KBM-7 (cell line): Measurements from ENCODE around the gene STK32A.

Experiments
- DNase-seq: peaks from one replicate; pipeline ENCODE4 v3.0.0-alpha.2; 2015
- in situ Hi-C: fragments of 300-500 bp; cut with MboI; formaldehyde crosslinking; loops from 2 replicates; pipeline ENCODE4 v1.14.3; 2020; ENCODE audit warnings: low sequenced_read_pairs, low pct_unique_long_range_greater_than_20kb, mixed read lengths

Gene STK32A

DNA sequence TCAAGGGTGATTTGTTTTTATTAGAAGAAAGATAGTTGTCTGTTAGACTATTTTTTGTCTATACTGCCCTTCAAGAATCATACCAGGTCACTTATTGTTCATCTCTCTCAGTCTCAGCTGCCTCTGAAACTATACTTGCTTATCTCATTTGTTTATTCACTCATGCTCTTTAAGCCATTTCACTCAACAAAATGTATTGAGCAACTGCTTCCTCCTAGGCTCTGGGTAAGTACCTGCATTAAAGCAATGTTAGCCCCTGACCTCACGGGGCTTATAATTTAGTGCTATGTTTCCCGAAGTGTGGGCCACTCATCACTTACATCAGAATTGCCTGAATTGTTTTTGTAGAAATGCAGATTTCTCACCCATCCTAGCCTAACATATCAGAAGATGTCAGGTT lies 174.2 kb downstream of the STK32A start:
- in situ Hi-C loops: no loop called here
- DNase-seq: no peak

DNA sequence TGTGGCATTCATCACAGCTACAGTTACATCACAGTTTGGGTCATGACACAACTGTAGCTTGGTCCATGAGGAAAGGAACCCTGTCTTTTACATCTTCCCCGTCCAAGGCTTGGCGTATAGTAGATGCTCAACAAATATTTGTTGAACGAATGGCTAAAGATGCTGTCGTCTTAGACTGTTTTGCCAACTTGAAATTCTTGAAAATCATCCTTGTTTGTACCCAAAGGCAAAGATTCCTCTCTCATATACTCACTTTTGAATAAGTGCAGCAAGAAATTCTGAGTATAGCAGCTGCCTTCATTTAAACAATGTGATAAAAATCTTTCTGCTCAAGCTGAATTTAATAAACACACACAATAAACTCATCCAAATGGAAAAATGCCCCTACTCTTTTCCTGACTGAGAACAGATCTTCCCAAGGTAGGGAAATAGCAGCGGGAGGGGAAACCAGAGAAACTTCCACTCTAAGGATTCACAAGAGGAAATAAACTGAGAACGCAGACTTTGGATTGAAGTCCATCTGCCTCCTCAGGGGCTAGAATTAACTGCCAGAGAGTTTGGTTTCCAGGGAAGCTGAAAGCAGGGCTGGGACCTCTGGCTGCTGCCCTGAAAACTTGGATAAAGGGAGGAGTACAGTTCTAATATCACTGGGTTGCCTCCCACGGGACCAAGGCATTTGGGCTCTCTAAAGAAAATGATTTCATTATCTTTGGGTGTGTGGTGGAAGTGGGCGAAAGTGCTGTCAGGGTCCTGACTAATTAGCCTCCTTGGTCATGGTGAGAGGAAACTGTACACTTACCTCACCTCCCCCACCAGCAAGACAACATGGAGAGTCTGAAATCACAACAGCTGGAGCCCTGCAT lies 175.9 kb downstream of the STK32A start:
- in situ Hi-C loops: no loop called here
- no peak for DNase-seq

DNA sequence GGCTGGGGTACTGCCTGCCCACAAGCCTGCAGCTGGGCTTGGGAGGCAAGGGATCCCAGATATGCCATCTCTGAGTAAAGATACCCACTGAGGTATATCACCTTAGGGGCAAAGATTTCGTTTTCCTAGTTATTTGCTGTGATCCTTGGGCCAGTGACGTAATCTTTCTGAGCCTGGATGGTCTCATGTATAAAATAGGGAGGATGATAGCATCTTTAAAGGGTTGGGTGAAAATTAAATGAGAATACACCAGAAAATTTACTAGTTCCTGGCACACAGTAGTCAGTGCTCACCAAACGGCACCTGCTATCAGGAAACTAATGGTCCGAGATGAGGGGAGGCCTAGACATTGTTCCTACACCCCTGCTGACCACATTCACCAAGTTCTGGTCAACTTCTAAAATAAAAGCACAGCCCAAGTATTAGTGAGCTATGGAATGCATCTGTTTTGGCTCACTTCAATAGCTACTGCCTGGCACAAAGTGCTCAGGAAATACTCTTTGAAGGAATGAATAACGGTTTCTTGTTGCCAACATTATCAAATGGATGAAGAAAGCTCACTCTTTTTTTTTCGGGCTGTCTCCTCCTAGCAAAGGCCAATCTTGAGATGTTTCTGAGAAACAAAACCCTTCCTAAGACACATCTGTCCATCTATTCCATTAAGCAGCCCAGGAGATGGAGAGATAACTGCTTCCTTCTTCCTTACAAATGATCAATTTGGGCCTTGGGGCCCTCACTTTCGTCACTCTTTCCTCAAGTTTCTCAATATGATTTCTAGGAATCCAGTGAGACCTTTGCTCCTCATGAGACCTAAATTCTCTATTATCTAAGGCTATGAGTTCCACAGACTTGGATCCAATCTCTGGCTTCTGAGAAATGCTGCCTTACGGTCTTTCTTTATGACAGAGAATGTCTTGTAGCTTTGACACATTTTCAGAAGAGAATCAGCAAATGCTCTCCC lies 176.8 kb downstream of the STK32A start:
- in situ Hi-C loops: no loop called here

DNA sequence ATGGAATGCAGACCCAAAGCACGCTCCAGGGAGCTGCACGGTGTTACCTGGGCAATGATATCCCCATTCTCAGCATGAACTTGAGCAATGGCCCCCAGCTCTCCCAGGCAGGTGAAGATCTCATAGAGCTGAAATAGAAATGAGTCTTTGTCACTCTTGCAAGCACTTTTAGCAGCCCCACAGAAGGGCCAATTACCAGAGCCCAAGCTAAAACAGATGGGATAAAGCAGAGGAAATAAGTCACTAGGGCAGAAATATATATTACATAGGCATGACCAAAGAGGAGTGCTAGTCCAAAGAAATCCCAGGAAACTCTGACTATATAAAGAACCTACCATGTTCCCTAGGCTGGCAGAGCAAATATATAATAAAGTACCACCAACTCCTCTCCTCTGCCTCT lies 177.7 kb downstream of the STK32A start:
- no peak for DNase-seq
- in situ Hi-C loops: no loop called here

More for the DNA sequence above, 176.8 kb downstream of the STK32A start:
- DNase-seq: no peak

DNA sequence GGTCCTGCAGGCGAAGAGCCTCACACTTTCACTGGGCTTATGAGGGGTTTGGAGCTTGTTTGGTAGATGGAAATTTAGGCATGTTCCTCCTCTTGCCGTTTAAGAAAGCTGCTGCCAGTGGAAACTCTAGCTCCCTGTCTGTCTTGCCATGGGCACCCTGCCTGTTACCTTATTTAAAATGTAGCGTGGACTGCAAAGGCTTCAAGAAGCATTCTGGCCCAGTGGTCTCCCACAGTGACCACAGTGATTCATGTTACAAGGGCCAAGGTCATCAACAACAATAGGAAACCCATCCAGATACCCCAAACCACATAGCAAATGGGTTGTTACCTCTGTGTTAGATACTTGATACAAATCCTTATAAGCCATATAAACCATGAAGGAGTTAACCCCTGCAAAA lies 178.4 kb downstream of the STK32A start:
- in situ Hi-C loops: no loop called here
- no peak for DNase-seq

DNA sequence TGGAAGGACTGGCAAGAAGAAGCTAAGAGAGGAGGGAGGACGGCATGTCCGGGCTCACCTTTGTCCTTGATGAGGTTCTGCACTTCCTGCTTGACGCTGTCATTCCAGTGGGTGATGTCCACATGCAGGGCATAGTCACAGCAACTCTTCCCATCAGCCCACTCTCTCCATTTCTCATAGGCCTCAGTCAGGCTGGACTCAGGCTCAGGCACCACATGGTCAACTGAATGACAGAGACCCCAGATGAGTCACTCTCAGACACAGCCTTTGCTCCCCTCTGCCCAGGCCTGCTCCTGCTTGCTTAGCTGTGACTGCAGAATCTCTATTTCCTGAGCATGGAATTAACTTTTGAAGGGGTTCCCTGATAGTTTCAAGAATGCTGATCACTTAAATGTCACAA lies 180.8 kb downstream of the STK32A start:
- in situ Hi-C loops: no loop called here
- DNase-seq: no peak

DNA sequence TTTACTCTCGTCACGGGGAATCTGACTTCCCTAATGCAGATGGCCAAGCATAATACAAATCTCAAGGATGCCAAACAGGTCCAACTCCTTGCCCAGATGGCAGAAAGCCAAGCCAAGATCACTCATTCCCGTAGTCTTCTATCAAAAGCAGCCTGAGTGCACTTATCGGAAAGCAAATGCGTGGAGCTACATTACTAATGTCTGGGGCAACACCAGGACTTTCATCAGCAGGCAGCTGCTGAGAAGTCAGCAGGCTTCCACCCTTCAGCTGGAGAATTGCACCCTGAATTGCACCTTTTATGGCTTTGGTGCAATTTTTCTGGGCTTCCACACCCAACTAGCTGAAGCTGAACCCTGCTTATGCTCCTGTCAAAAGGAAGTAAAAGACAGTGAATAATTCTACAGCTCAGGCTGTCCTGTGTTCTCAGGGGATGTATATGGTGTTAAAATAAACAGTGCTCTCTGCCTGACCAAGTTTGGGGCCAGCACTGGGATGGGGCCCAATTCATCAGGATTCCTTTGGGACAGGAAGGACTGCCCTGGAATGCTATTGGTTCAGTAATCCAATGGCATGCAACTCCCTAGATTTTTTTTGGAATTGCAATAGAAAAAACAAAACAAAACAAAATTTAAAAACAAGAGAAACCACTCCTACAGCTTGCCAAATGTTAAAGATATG lies 182.4 kb downstream of the STK32A start:
- in situ Hi-C loops: no loop called here
- DNase-seq: no peak

DNA sequence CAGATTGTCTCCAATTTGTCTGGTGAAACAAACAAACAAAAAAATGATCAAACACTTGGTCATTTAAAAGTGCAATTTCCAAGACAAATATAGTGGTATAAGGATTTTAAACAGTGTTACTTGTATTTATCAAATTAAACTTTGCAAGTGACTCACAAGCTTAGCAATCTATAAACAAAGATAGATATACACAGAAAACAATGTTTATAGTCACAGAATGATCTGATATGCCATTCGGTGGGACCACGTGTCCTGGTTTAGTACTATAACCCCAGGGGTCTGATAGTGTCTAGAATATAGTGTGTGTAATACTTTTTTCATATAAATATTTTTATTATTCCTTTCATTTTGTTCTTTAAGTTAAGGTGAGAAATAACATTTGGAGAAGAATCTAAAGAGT lies 183.8 kb downstream of the STK32A start:
- DNase-seq: no peak
- in situ Hi-C loops: no loop called here

DNA sequence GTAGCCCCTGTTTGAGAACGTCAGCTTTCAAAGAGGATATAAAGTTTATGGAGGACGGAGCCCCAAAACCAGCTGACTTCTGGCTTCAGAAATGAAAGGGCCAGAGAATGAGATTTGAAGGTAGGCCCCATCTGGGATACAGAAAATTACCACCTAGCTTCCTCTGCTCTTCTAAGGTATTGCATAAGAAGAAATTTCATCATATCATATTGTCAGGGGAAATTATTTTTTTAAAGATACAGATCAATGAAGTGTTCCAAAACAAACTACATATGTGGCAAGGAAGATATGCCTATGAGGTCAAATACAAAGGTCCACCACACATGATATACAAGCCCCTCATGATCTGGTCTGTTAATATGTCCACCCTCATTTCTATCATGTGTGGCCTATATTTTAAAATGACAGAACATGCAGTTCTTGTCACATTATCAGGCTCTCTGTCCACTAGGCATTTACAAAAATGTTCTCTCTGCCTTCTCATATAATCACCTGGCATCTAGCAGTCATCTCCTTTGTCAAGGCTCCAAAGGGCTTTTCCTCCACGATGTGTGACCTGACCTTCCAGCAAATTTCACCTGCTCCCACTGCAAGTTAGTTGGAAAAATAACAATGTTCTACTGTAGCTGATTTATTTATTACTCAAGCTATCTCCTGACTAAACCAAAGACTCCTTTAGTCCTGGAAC lies 192.0 kb downstream of the STK32A start:
- DNase-seq: no peak
- in situ Hi-C loops: no loop called here

DNA sequence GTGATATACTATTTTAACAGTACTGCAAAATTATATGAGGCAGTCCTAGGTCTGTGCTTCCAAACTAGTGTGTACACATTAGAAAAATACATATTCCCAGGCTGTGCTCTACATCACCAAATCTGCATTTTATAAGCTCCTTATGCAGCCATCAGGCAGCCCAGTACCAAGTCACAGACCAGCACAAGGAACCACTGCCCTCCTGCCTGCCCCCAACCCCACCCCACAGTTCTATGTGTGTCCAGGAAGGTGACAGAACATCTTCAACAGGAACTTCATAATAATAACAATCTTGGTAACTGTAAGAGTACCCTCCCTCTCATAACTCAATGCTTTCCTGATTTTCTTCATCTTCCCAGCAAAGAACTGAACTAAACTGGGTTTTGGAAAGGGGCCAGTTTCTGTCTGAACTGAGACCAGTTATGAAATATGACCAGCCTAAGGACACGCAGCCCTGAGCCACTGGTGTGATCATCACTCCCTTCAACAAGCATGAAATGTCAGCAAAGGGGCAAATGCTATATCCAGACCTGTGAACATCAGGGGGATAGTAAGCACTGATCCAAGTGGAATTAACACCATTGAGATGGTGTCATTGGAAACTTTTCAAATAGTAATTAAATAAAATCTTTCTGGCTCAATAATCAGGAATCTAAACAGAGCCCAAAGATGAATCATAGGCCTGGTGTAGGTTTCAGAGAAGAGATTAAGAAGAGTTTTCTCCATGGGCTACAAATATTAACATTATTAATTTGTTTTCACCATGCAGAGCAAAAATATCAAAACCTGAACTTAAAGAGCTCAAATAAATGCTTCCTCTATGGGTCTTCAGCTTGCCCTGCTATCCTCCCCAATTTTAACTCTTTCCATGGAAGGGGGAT lies 192.9 kb downstream of the STK32A start:
- in situ Hi-C loops: no loop called here
- DNase-seq: no peak

DNA sequence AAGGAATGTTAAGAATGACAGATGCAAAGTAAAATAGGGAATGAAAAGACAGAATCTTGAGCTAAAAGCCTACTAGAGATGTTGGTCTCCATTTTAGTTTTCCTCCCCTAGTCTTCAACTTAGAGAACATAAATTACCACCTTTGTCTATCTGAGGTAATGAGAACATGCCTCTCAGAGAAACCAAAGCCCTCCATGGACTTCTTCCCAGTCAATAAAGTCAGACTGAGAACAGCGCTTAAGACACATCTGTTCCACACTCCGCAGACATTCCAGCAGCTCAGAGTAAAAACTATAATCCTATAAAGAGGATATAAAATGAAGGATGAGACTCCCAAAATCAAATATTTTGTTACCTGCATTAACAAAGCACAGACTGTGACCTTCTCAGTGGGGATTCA lies 195.8 kb downstream of the STK32A start:
- in situ Hi-C loops: no loop called here
- DNase-seq: no peak

DNA sequence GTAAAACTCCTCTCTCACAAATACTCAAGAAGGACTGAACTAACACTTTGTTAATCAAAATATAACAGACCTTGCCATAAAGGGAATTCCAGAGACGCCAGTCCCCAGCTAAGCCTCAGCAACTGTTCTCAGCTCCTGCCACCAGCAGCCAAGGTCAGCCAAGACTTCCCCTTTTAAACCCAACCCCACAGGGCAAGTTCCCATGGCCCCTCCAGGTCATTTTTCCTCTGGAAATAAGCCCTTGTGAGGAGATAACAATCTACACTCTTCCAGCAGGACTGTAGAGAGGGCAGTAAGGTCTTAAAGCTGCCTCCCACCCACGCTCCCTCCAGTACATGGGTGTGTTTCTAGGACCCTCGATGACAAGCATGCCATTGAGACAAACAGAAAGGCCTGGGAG lies 196.8 kb downstream of the STK32A start:
- in situ Hi-C loops: no loop called here
- no peak for DNase-seq

DNA sequence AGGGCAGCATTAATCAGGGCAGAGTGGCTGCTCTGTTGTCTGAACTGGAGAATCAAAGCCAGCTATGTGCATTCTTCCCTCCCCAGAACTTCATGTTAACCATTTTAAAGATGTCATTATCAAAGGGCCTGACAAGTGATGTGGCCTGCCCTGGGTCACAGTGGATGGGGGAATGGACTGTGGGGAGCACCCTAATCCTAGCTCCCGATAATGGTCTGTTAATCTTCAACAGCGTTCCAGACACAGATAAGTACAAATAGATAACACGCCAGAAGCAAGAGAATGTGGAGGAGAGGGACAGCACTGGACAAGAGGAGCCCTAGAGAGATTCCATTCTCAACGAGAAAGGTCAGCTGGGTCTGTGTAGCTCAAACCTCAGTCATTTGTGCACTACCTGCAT lies 197.5 kb downstream of the STK32A start:
- in situ Hi-C loops: no loop called here
- DNase-seq: no peak

DNA sequence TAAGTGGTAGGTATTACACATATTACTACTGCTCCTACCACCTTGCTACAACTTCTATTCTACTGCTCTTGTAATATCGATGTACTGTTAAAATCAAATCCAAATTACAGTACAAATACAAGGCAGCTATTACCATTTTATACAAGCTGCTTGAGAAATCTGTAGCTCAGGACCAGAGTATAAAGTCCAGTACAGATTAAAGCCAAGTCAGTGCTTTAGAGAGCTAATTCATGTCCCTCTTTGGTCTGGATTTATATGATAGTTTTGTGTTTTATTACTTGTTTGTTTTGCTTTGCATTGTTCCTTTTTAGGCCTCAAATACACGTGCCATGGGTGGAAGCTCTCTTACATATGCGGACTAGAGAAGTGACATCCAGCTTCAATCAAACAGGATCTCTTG lies 199.2 kb downstream of the STK32A start:
- no peak for DNase-seq
- in situ Hi-C loops: no loop called here

DNA sequence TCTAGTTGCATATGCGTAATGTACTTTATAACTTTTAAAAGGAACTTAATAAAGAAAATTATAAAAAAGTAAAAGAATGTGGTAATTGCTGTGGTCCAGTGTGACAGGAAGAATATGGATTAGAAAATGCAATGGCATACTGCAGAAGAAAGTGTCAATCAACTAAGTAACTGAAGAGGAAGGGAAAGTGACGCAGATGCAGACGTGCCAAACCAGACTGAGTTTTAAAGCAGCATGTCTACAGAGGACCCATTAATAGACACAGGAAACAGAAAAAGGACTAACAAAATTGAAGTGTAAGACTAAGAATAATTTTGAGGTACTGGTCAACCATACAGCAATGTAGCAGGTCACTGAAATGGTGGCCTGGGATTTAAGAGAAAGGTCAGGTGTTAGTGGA lies 201.8 kb downstream of the STK32A start:
- no peak for DNase-seq
- in situ Hi-C loops: no loop called here

DNA sequence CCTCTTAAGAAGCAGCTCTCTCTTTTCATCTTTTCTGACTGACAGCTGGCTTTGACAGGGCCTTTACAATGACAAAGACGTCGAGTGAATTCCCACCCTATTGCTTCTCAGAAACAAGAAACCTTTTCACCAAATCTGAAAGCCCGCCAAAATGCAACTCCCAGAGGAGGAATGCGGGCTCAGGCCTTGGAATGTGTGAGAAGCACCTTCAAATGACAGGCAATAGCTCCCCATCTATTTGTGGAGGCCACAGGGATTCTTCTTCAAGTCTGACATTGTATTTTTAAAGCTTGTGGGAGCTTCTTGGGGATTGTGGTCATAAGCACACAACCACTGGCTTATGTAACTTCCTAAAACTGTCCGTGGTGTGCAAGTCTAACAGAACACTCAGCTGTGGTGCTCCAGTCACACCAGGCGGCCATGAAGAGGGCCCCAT lies 202.4 kb downstream of the STK32A start:
- DNase-seq: peak; percentile 23
- in situ Hi-C loops: no loop called here
